K562 (cell line): ENCODE results near the gene CD151. TPM values are rescaled to one million over a fixed set of nuclear protein-coding genes. Genes with fewer than 3 reads are reported as not detected.

ENCODE experiments used
- ATAC-seq: fragments of 200-7000 bp; cut with Tn5 transposase; 3 replicates; pipeline ENCODE4 v1.9.1; 2020; ENCODE audit warnings: moderate library complexity
- BruUV-seq: library from RNA; stranded (reverse); fragments of 400-500 nt; replicated peaks from 2 replicates; lab custom pipeline; 2021; lab: Mats Ljungman, UMichigan
- CTCF ChIA-PET: fragments of 300-600 bp; formaldehyde crosslinking; extraction: SDS; loops from one replicate; lab custom pipeline; 2021; ENCODE audit warnings: low intra/inter-chr PET ratio; lab: Yijun Ruan, JAX
- POLR2A ChIA-PET: fragments of 300-600, 350-650 bp; sonication (Branson Sonifier 250); formaldehyde crosslinking; extraction: SDS; loops from one replicate; lab custom pipeline; 2021; ENCODE audit warnings: antibody characterized with exemption, inconsistent platforms; lab: Yijun Ruan, JAX
- DNase-seq, 4 experiments: peaks; one replicate each; pipeline versions ENCODE4 v3.0.0 to v3.0.0-alpha.2; 2011 to 2018; ENCODE audit warnings: low spot score in 3 of 4, mixed read lengths in 3 of 4; ENCODE audit errors: extremely low read depth in 1 of 4
- FAIRE-seq: peaks from 2 replicates; lab custom pipeline; 2011; peaks lifted over from hg19 to GRCh38; lab: Jason Lieb, UNC
- H2AFZ ChIP-seq: 2 replicates; pipeline ENCODE4 v1.6.0; 2011; ENCODE audit warnings: low read depth, low read length, control low read depth, inconsistent platforms
- H3K27ac ChIP-seq: fragments of 200-600 bp; 3 replicates; pipeline ENCODE4 v1.8.0; 2011; ENCODE audit warnings: low read depth, mild to moderate bottlenecking, control low read depth, inconsistent platforms, low read length, moderate library complexity, mixed read lengths; ENCODE audit errors: extremely low read depth
- H3K27me3 ChIP-seq, 2 experiments: fragments of 300-600 bp in 1 of 2; 2 replicates in 1 of 2; 3 replicates in 1 of 2; pipeline versions ENCODE4 v1.6.0 to v1.8.0; 2011; ENCODE audit warnings: inconsistent platforms in 2 of 2, low read length in 2 of 2, mild to moderate bottlenecking in 1 of 2, mixed read lengths in 1 of 2, moderate library complexity in 1 of 2; ENCODE audit not compliant: control insufficient read depth in 2 of 2, insufficient read depth in 2 of 2
- H3K36me3 ChIP-seq: fragments of 300-600 bp; 3 replicates; pipeline ENCODE4 v1.8.0; 2011; ENCODE audit warnings: mild to moderate bottlenecking, low read length, inconsistent platforms; ENCODE audit not compliant: control insufficient read depth, insufficient read depth
- H3K4me1 ChIP-seq, 2 experiments: fragments of 200-600 bp in 1 of 2; replicated peaks in 1 of 2; 2 replicates in 1 of 2; 3 replicates in 1 of 2; pipeline versions ENCODE4 v1.5.1 to v1.8.0; 2011; ENCODE audit warnings: inconsistent platforms in 2 of 2, low read length in 2 of 2, mild to moderate bottlenecking in 1 of 2, mixed read lengths in 1 of 2, moderate library complexity in 1 of 2; ENCODE audit not compliant: control insufficient read depth in 2 of 2, insufficient read depth in 2 of 2
- H3K4me2 ChIP-seq: 2 replicates; pipeline ENCODE4 v1.6.1; 2011; ENCODE audit warnings: low read length, control low read depth, inconsistent platforms, mixed read lengths; ENCODE audit not compliant: insufficient read depth
- H3K4me3 ChIP-seq: fragments of 200-600 bp; sonication (generic), shearing (Covaris generic); 2 replicates; pipeline ENCODE4 v1.5.1; 2016; ENCODE audit warnings: control low read depth, inconsistent platforms
- H3K79me2 ChIP-seq: fragments of 200-600 bp; 3 replicates; pipeline ENCODE4 v1.8.0; 2011; ENCODE audit warnings: low read length, inconsistent platforms; ENCODE audit not compliant: control insufficient read depth, insufficient read depth
- H3K9ac ChIP-seq, 2 experiments: 2 replicates each; pipeline versions ENCODE4 v1.6.0 to v1.6.1; 2011; ENCODE audit warnings: low read depth in 2 of 2, low read length in 2 of 2, control low read depth in 1 of 2, inconsistent platforms in 1 of 2, mild to moderate bottlenecking in 1 of 2, mixed read lengths in 1 of 2; ENCODE audit not compliant: insufficient read depth in 1 of 2
- H3K9me1 ChIP-seq: one replicate; pipeline ENCODE4 v1.6.0; 2011; ENCODE audit warnings: inconsistent platforms, mild to moderate bottlenecking, low read length, moderate library complexity; ENCODE audit not compliant: control insufficient read depth, insufficient read depth
- H3K9me3 ChIP-seq: replicated peaks from 2 replicates; pipeline ENCODE4 v1.5.1; 2011; ENCODE audit warnings: low read depth, low read length, inconsistent platforms; ENCODE audit not compliant: control insufficient read depth, insufficient read depth
- H4K20me1 ChIP-seq: replicated peaks from 2 replicates; pipeline ENCODE4 v1.6.1; 2011; ENCODE audit warnings: low read length, inconsistent platforms, mixed read lengths; ENCODE audit not compliant: control insufficient read depth, insufficient read depth
- DDX20 ChIP-seq: fragments of 450-650 bp; IDR thresholded peaks from 2 replicates; pipeline ENCODE4 v1.6.1; 2016; ENCODE audit warnings: missing genetic modification characterization, low read depth, mild to moderate bottlenecking, missing compliant biosample characterization, moderate library complexity
- FOXK2 ChIP-seq, 2 experiments: fragments of 450-650 bp; IDR thresholded peaks in 1 of 2; conservative IDR thresholded peaks in 1 of 2; 2 replicates each; pipeline ENCODE4 v1.6.1; 2016; ENCODE audit warnings: low read depth in 2 of 2, mild to moderate bottlenecking in 1 of 2
- MYNN ChIP-seq, 2 experiments: sonication (generic); formaldehyde crosslinking in 1 of 2; IDR thresholded peaks; 2 replicates each; pipeline versions ENCODE4 v1.5.0 to v1.6.1; 2016 to 2020; ENCODE audit warnings: antibody characterized with exemption in 1 of 2, missing genetic modification reagents in 1 of 2
- NR2C1 ChIP-seq, 2 experiments: fragments of 450-650 bp; IDR thresholded peaks; 2 replicates each; pipeline ENCODE4 v1.6.1; 2017; ENCODE audit warnings: mild to moderate bottlenecking in 2 of 2, antibody characterized with exemption in 1 of 2, inconsistent platforms in 1 of 2, missing compliant biosample characterization in 1 of 2, missing genetic modification characterization in 1 of 2
- POLR2H ChIP-seq: IDR thresholded peaks from 2 replicates; pipeline ENCODE4 v1.6.1; 2016; ENCODE audit warnings: missing genetic modification characterization, low read depth, mild to moderate bottlenecking, control low read depth, missing compliant biosample characterization, moderate library complexity
- RAD21 ChIP-seq, 2 experiments: fragments of 250-450 bp in 1 of 2; fragments of 450-650 bp in 1 of 2; sonication (Bioruptor Pico) in 1 of 2; formaldehyde crosslinking in 1 of 2; IDR thresholded peaks in 1 of 2; conservative IDR thresholded peaks in 1 of 2; 2 replicates each; pipeline versions ENCODE4 v1.4.0 to v1.8.0; 2020 to 2022; ENCODE audit warnings: mild to moderate bottlenecking in 2 of 2, moderate library complexity in 1 of 2
- RB1 ChIP-seq: fragments of 450-650 bp; IDR thresholded peaks from 2 replicates; pipeline ENCODE4 v1.6.1; 2017; ENCODE audit warnings: low read depth, mild to moderate bottlenecking
- SMC3 ChIP-seq: conservative IDR thresholded peaks from 2 replicates; pipeline ENCODE4 v1.6.1; 2011; ENCODE audit warnings: low read depth, low read length, improper control_type of control experiment; ENCODE audit not compliant: insufficient read depth
- ZFP1 ChIP-seq: fragments of 450-650 bp; formaldehyde crosslinking; IDR thresholded peaks from 2 replicates; pipeline ENCODE4 v1.4.0; 2020; ENCODE audit warnings: mild to moderate bottlenecking, mixed read lengths
- WGBS: fragments of 100-300 bp; shearing (Covaris generic); methylation state at CpG from one replicate; pipeline ENCODE4 v1.1.6; 2016; ENCODE audit warnings: low coverage, mixed read lengths; ENCODE audit not compliant: insufficient coverage; ENCODE audit errors: missing lambda C conversion rate; 5-methylcytosine and 5-hydroxymethylcytosine counted together
- in situ Hi-C: fragments of 300-500 bp; cut with MboI; formaldehyde crosslinking; loops from 4 replicates; pipeline ENCODE4 v1.15.0; 2018; ENCODE audit warnings: inconsistent platforms, mixed read lengths
- intact Hi-C: fragments of 100-400 bp; cut with micrococcal nuclease; formaldehyde crosslinking; loops from 2 replicates; pipeline ENCODE4 v1.14.2; 2022
- polyA plus RNA-seq, 8 experiments: library from polyadenylated mRNA; depleted of rRNA in 4 of 8; stranded (reverse) in 5 of 8; unstranded in 3 of 8; fragments of >200 nt; fragmentation: Nextera tagmentation in 2 of 8; fragmentation: Illumina TruSeq in 1 of 8; extraction: Ambion mirVana in 2 of 8; extraction: Trizol in 1 of 8; gene quantifications; 2 replicates each; pipeline versions ENCODE4 v1.2.1 to v1.2.3, GENCODE V29; 2011 to 2014; ENCODE audit warnings: inconsistent platforms in 1 of 8, missing spikeins in 1 of 8
- total RNA-seq, 7 experiments: library from RNA; depleted of rRNA in 6 of 7; stranded (reverse); fragments of >200 nt in 6 of 7; fragmentation: Illumina TruSeq in 2 of 7; extraction: Trizol in 2 of 7; gene quantifications; 2 replicates each; pipeline versions ENCODE4 v1.2.1 to v1.2.3, GENCODE V29; 2011 to 2021; ENCODE audit warnings: low replicate concordance in 1 of 7
- TF ChIP-seq, protein P1 (sequence below): fragments of 250-450 bp; sonication (Bioruptor Pico); IDR thresholded peaks from 2 replicates; pipeline ENCODE4 v1.5.0; 2021; ENCODE audit warnings: mild to moderate bottlenecking, moderate library complexity
- TF ChIP-seq, protein P2 (sequence below): fragments of 250-450 bp; sonication (Bioruptor Pico); IDR thresholded peaks from 2 replicates; pipeline ENCODE4 v1.4.0; 2020; ENCODE audit warnings: mild to moderate bottlenecking

Gene CD151
- total and polyA plus RNA-seq, 9 of the 15 experiments (the other 6 are each of a cell fraction or from before 2014, with no cell fraction given), result 2.3 to 187 (median 140) TPM

DNA sequence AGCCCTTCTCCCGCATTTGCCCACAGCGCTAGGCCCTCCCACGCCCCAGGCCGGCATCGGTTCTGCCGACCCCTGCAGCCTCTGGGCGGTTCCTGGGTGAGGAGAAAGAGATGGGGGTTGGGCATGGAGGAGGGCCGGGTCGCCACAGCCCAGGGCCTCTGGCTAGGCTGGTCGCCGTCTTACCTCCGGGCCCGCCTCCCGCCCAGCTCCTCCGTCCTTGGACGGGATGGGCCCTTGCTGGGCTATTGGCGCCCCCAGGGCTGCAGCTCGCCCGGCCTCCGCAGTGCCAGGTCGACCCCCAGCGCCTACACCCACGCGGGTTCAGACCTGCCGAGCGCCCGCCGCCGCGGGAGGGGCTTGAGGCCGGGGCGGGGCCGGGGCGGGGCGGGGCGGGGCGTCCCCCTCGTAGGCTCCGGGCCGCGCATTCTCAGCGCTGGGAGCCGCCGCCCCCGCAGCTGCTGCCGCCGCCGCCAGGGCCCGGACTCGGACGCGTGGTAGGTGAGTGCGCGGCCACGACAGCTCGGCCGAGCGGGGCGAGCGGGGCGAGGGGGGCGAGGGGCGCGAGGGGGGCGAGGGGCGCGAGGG, at the start of gene CD151 (continued):
- TF ChIP-seq, protein P1, sequence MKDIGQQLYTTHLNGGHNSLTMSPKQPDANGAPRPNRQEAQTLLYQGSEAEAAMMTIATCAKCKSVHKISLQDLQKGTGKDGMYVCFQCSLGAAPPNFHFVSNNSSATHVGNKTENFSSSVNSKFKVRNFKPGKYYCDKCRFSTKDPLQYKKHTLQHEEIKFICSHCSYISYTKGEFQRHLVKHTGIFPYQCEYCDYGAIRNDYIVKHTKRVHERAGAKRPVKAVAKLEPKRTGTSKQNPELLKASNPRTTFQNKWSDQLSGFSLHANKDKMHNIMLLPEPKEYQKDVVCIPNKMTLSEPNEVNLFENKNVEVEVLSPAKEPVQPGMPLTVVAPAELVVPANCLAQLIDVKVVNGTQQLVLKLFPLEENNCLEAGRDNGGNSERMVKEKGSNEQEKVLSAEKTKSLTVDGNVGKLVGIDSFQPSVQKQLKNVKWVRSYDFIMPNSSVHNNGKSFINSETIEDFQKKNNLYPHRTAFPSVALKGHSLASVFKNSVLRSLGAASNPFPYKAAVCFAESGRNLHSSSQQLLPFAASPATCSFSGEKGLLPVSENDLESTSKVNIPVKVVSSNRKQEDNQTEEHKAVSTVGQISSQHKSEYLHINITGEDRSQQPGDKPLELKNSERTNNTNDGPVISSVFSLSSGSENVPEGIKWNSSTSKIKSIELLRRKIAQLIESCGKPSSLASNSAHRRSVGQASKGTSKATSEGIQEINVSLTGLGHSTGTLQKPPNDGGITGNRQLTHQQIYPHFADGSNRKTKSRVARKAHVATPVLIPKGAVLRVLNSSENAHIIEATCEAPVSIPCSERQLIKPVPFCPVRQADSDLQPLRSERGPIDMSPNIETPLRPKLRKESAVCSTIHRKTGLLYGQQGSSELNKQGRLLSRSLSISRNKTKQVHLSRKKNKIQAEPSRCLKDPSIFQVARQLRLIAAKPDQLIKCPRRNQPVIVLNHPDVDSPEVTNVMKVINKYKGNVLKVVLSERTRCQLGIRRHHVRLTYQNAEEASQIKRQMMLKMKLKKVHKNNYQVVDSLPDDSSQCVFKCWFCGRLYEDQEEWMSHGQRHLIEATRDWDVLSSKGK, result no peak
- no peak for TF ChIP-seq ZFP1 (CRISPR knock-in tag)

DNA sequence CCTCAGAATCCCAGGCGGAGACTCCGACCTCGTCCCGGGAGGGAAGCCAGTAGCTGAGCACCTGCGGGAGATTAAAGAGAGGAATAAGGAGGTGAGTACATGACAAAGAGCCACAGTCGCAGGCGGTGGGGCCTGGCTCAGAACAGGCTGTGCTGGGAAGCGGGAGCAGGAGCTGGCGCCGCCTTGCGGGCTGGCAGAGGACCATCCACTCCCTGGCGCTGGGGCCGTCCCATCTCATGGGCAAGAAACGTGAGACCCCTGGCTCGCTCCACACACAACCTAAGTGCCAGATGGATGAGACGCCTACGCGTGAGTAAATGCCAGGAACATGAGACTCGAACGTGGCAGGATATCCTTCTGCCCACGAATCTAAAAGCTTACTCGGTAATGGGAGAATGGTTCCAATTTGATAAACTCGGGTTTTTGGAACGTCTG, 49.2 kb upstream of the CD151 start:
- Histone ChIP-seq H3K9ac (peak overlapping the region in 1 of 2 experiments; percentile 47; a peak in 2 of 4 replicates), H2AFZ (no peak overlapping the region), H3K4me1 (peaks cover 0 to 71% of the 10 kb centered on the region in 2 experiments; a peak in 3 of 5 replicates), H3K4me2 (no peak overlapping the region), H3K79me2 (peaks cover 6% of the 10 kb centered on the region; the same call in 1 of the 3 replicates), H3K9me3 (no peaks in the 10 kb centered on the region), H3K27ac (no peak overlapping the region), H3K27me3 (no peaks in the 10 kb centered on the region), H3K36me3 (peaks cover 14% of the 10 kb centered on the region; the same call in 2 of the 3 replicates), H4K20me1 (no peaks in the 10 kb centered on the region), H3K4me3 (no peak overlapping the region), H3K9me1 (no peaks in the 10 kb centered on the region)
- no TSS peak for BruUV-seq
- DNase-seq (peak in 2 of 4 experiments; percentile 42 to 63), ATAC-seq (peak; percentile 80), FAIRE-seq (no peak)
- WGBS, result 54% methylated on average over 20 of the region's 24 CpGs
- in situ Hi-C loops (no loop called here), intact Hi-C loops (no loop called here)
- ChIA-PET CTCF (no interaction called here), POLR2A (interaction anchor here (1.2 to 1.6 kb wide), 3 partner anchors 10 to 26 kb away, joined by 3 to 7 read pairs (median 4); partner anchors contain the start of gene RPLP2)
- TF ChIP-seq RAD21 (CRISPR knock-in tag; conservative IDR thresholded peaks at IDR 0.05 in 1 of 2, IDR thresholded peaks at IDR 0.05 in 1 of 2), result peak in 1 of 2 experiments; percentile 38; a peak in 1 of 4 replicates
- TF ChIP-seq, protein P2, sequence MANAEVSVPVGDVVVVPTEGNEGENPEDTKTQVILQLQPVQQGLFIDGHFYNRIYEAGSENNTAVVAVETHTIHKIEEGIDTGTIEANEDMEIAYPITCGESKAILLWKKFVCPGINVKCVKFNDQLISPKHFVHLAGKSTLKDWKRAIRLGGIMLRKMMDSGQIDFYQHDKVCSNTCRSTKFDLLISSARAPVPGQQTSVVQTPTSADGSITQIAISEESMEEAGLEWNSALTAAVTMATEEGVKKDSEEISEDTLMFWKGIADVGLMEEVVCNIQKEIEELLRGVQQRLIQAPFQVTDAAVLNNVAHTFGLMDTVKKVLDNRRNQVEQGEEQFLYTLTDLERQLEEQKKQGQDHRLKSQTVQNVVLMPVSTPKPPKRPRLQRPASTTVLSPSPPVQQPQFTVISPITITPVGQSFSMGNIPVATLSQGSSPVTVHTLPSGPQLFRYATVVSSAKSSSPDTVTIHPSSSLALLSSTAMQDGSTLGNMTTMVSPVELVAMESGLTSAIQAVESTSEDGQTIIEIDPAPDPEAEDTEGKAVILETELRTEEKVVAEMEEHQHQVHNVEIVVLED (CRISPR knock-in tag), result no peak
- no peak for TF ChIP-seq NR2C1 (IDR thresholded peaks at IDR 0.05)
- TF ChIP-seq NR2C1 (tag; IDR thresholded peaks at IDR 0.05), result no peak
- no peak for TF ChIP-seq POLR2H
- TF ChIP-seq MYNN (IDR thresholded peaks at IDR 0.05), result no peak
- TF ChIP-seq MYNN (CRISPR knock-in tag; IDR thresholded peaks at IDR 0.05), result no peak
- TF ChIP-seq DDX20 (tag), result no peak
- peak; percentile 40; the same call in 1 of the 2 replicates for TF ChIP-seq RB1
- TF ChIP-seq FOXK2 (conservative IDR thresholded peaks at IDR 0.05 in 1 of 2, IDR thresholded peaks at IDR 0.05 in 1 of 2; ENCODE audit: low read depth in 2 of 2), result no peak
- 0 out of 2 replicates have a peak, but pooled peaks have one; percentile 16 for TF ChIP-seq SMC3
